Fibroblast of pulmonary artery (primary cell): ENCODE measurements around the gene NCKAP5.

ENCODE experiments used
- DNase-seq: peaks from one replicate; pipeline ENCODE4 v3.0.0-alpha.2; 2010; ENCODE audit warnings: low read depth
- H3K4me3 ChIP-seq: replicated peaks from 2 replicates; pipeline ENCODE4 v1.5.1; 2011; ENCODE audit warnings: low read depth, mild to moderate bottlenecking, control low read depth, low read length, moderate library complexity
- TF ChIP-seq, protein P1 (sequence below): IDR thresholded peaks from 2 replicates; pipeline ENCODE4 v1.5.1; 2011; ENCODE audit warnings: mild to moderate bottlenecking, control low read depth, low read length, inconsistent platforms; ENCODE audit errors: missing control alignments

NCKAP5 gene

GRCh38 chr2:133457861-133458260, 110.4 kb downstream of the NCKAP5 start:
- TF ChIP-seq, protein P1, sequence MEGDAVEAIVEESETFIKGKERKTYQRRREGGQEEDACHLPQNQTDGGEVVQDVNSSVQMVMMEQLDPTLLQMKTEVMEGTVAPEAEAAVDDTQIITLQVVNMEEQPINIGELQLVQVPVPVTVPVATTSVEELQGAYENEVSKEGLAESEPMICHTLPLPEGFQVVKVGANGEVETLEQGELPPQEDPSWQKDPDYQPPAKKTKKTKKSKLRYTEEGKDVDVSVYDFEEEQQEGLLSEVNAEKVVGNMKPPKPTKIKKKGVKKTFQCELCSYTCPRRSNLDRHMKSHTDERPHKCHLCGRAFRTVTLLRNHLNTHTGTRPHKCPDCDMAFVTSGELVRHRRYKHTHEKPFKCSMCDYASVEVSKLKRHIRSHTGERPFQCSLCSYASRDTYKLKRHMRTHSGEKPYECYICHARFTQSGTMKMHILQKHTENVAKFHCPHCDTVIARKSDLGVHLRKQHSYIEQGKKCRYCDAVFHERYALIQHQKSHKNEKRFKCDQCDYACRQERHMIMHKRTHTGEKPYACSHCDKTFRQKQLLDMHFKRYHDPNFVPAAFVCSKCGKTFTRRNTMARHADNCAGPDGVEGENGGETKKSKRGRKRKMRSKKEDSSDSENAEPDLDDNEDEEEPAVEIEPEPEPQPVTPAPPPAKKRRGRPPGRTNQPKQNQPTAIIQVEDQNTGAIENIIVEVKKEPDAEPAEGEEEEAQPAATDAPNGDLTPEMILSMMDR = no peak
- DNase-seq = no peak

GRCh38 chr2:133456971-133457370, 111.3 kb downstream of the NCKAP5 start:
- TF ChIP-seq, protein P1 = no peak
- DNase-seq = no peak
- no peak overlapping the region for H3K4me3 ChIP-seq

More at GRCh38 chr2:133457861-133458260, 110.4 kb downstream of the NCKAP5 start:
- no peak overlapping the region for H3K4me3 ChIP-seq

GRCh38 chr2:133456156-133456555, 112.1 kb downstream of the NCKAP5 start:
- TF ChIP-seq, protein P1 = no peak
- DNase-seq = no peak
- no peak overlapping the region for H3K4me3 ChIP-seq

GRCh38 chr2:133453032-133453431, 115.2 kb downstream of the NCKAP5 start:
- no peak overlapping the region for H3K4me3 ChIP-seq
- TF ChIP-seq, protein P1 = no peak
- no peak for DNase-seq

- TF ChIP-seq, protein P1 = no peak
- H3K4me3 ChIP-seq = no peak overlapping the region
- no peak for DNase-seq
These were observed 115.7 kb downstream of the NCKAP5 start for GRCh38 chr2:133452583-133452982.

DNA sequence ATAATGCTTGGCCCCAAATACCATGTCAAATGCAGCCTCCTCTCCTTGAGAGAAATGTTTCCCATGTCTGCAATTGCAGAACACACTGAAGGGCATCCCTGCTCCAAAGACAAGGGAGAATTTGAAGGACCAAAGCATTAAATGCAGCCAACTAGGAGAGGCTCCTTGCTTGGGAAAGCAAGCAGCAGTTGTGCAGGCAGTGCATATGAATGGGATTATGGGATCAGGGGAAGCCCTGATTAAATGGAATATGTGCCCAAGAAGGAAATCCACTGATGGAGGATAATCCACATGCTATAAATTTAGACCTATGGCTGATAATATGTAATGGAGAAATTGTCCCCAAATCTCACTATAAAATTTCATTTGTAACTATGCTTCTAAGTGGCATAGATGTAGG, 116.1 kb downstream of the NCKAP5 start:
- H3K4me3 ChIP-seq = no peak overlapping the region
- TF ChIP-seq, protein P1 = no peak
- no peak for DNase-seq

DNA sequence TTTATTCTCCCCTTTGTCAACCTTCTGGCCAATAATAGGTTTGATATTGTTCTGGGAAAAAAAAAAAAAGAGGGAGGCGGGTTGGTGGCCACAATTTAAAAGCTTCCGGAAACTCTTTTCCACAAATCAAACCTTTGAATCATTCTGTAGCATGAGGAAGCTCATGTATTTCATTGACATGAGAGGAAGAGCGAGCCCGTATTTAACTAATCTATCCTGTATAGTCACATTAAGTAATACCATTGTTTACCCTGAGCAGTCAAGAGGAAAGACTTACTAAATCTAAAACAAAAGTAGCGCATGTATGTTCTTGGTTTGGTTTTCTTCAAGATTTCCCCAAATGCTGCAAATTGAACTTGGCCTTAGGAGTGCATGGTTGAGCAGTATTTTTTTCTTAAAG, 120.1 kb downstream of the NCKAP5 start:
- no peak overlapping the region for H3K4me3 ChIP-seq
- no peak for DNase-seq
- TF ChIP-seq, protein P1 = no peak
